Ovary (tissue), 9 donors: ENCODE measurements around the gene LDLRAD4. TPM values are rescaled to one million over a fixed set of nuclear protein-coding genes. Genes with fewer than 3 reads are reported as not detected.
A peak's percentile ranks its signal among the peaks of the same experiment; 100 is the strongest.

Source experiments
- DNase-seq, 5 donors: peaks; one replicate each; pipeline ENCODE4 v3.0.0-alpha.2; 2019 to 2020
- H3K27ac ChIP-seq, 2 donors: fragments of 200-600 bp; one replicate each; pipeline versions ENCODE4 v1.5.1 to v1.8.0; 2019 to 2022
- H3K27me3 ChIP-seq: fragments of 200-600 bp; one replicate; pipeline ENCODE4 v1.8.0; 2022
- H3K36me3 ChIP-seq: fragments of 200-600 bp; sonication (generic); one replicate; pipeline ENCODE4 v1.5.1; 2019
- H3K4me1 ChIP-seq: one replicate; pipeline ENCODE4 v1.8.1; 2013; ENCODE audit warnings: mild to moderate bottlenecking, moderate library complexity; ENCODE audit not compliant: insufficient read depth
- H3K4me3 ChIP-seq: fragments of 200-600 bp; sonication (generic); one replicate; pipeline ENCODE4 v1.5.1; 2017
- H3K9me3 ChIP-seq, 2 donors: fragments of 200-600 bp in 1 of 2; sonication (generic) in 1 of 2; one replicate each; pipeline versions ENCODE4 v1.5.1 to v1.8.1; 2013 to 2019; ENCODE audit warnings: mild to moderate bottlenecking in 1 of 2, moderate library complexity in 1 of 2
- CTCF ChIP-seq, 3 donors: fragments of 450-650 bp in 2 of 3; fragments of 200-600 bp in 1 of 3; IDR thresholded peaks; one replicate each; pipeline versions ENCODE4 v1.5.1 to v1.8.0; 2016 to 2022; ENCODE audit warnings: antibody characterized with exemption in 3 of 3, mild to moderate bottlenecking in 1 of 3
- EP300 ChIP-seq: sonication (generic); formaldehyde crosslinking; IDR thresholded peaks from one replicate; pipeline ENCODE4 v1.6.1; 2017; ENCODE audit warnings: antibody characterized with exemption
- POLR2A ChIP-seq: fragments of 450-650 bp; IDR thresholded peaks from one replicate; pipeline ENCODE4 v1.6.1; 2017; ENCODE audit warnings: antibody characterized with exemption, mild to moderate bottlenecking, moderate library complexity
- WGBS, 3 donors: extraction: QIAGEN DNeasy Blood & Tissue Kit in 1 of 3; methylation state at CpG; one replicate each; pipeline versions ENCODE4 v1.1.5 to v1.1.7; 2013 to 2017; 5-methylcytosine and 5-hydroxymethylcytosine counted together
- intact Hi-C, 4 donors: fragments of 100-400 bp; cut with DNase I; formaldehyde crosslinking; loops; one replicate each; pipeline versions ENCODE4 v1.11.0 to v1.15.1; 2022 to 2023
- polyA plus RNA-seq, 2 donors: library from polyadenylated mRNA; stranded (reverse); fragments of 200-250 nt in 1 of 2; fragments of 350-450 nt in 1 of 2; fragmentation: Illumina TruSeq in 1 of 2; extraction: RNeasy Lipid Tissue Mini Kit (QIAGEN cat#74804) in 1 of 2; gene quantifications; one replicate each; pipeline ENCODE4 v1.2.3, GENCODE V29; 2013 to 2014
- total RNA-seq, 7 donors: library from RNA; depleted of rRNA in 2 of 7; stranded (reverse); fragments of >200 nt in 2 of 7; fragmentation: NEBNext Ultra II Directional in 3 of 7; extraction: Animal tissue kit (Norgen Biotek cat#: 25700) in 3 of 7; gene quantifications; one replicate each; pipeline versions ENCODE4 v1.1.0 to v1.2.4, GENCODE V29; 2016 to 2023
- donor health status: DM: no; HTN: no; CAD: no; lungs with moderate emphysema.
- donor health status: DM: no; HTN: no; CAD: no.
- donor health status: Bipolar disorder and iron deficiency.
- donor health status: DM: yes; HTN: yes; CAD: no.
- donor health status: DM: no; HTN: no; CAD: no.
- donor health status: DM: yes; HTN: yes; CAD: no.

Gene LDLRAD4
- total and polyA plus RNA-seq, 9 donors: 2.3 to 31.6 (median 8.3) TPM

- no peaks in the 10 kb centered on the region for H3K9me3 ChIP-seq
- intact Hi-C loops: no loop called here
- H3K27ac ChIP-seq: no peak overlapping the region
- WGBS, 3 donors: 62 to 66% (median 65%) methylated on average over 19 of the region's 19 CpGs
- DNase-seq: peak in 3 of 5 donors; percentile 35 to 72 (median 47)
- no peaks in the 10 kb centered on the region for H3K4me1 ChIP-seq
- H3K4me3 ChIP-seq: no peak overlapping the region
- no peaks in the 10 kb centered on the region for H3K27me3 ChIP-seq
- TF ChIP-seq POLR2A (no peak), CTCF (IDR thresholded peaks at IDR 0.05) (no peak), EP300 (no peak)
- H3K36me3 ChIP-seq: no peaks in the 10 kb centered on the region
Observed at GRCh38 chr18:13375302-13376255, 157.0 kb downstream of the LDLRAD4 start.

GRCh38 chr18:13376298-13376840 lies 157.8 kb downstream of the LDLRAD4 start:
- 91 to 95% (median 93%) methylated on average over 23 of the region's 23 CpGs for WGBS, 3 donors
- no peak overlapping the region for H3K4me3 ChIP-seq
- no peak for TF ChIP-seq EP300
- no peak for TF ChIP-seq POLR2A
- TF ChIP-seq CTCF (IDR thresholded peaks at IDR 0.05): no peak
- no peaks in the 10 kb centered on the region for H3K4me1 ChIP-seq
- H3K9me3 ChIP-seq: no peaks in the 10 kb centered on the region
- no peak overlapping the region for H3K27ac ChIP-seq
- H3K27me3 ChIP-seq: no peaks in the 10 kb centered on the region
- no peak for DNase-seq
- H3K36me3 ChIP-seq: no peaks in the 10 kb centered on the region
- intact Hi-C loops: no loop called here

GRCh38 chr18:13376841-13377351 lies 158.3 kb downstream of the LDLRAD4 start:
- intact Hi-C loops: no loop called here
- Histone ChIP-seq H3K27me3 (no peaks in the 10 kb centered on the region), H3K9me3 (no peaks in the 10 kb centered on the region), H3K36me3 (no peaks in the 10 kb centered on the region), H3K4me3 (no peak overlapping the region), H3K27ac (no peak overlapping the region), H3K4me1 (no peaks in the 10 kb centered on the region)
- no peak for TF ChIP-seq CTCF (IDR thresholded peaks at IDR 0.05)
- no peak for TF ChIP-seq EP300
- no peak for TF ChIP-seq POLR2A
- 94 to 96% (median 95%) methylated on average over 14 of the region's 14 CpGs for WGBS, 3 donors
- no peak for DNase-seq

GRCh38 chr18:13377496-13377895 lies 158.9 kb downstream of the LDLRAD4 start:
- WGBS, 3 donors: 94 to 97% (median 95%) methylated on average over 8 of the region's 8 CpGs
- TF ChIP-seq POLR2A (no peak), EP300 (no peak), CTCF (IDR thresholded peaks at IDR 0.05) (no peak)
- Histone ChIP-seq H3K27ac (no peak overlapping the region), H3K36me3 (no peaks in the 10 kb centered on the region), H3K9me3 (no peaks in the 10 kb centered on the region), H3K4me3 (no peak overlapping the region), H3K27me3 (no peaks in the 10 kb centered on the region), H3K4me1 (peaks cover under 1% of the 10 kb centered on the region)
- intact Hi-C loops: no loop called here
- no peak for DNase-seq
